ENCODE measurements around the gene SOWAHA.

Gene SOWAHA

DNA sequence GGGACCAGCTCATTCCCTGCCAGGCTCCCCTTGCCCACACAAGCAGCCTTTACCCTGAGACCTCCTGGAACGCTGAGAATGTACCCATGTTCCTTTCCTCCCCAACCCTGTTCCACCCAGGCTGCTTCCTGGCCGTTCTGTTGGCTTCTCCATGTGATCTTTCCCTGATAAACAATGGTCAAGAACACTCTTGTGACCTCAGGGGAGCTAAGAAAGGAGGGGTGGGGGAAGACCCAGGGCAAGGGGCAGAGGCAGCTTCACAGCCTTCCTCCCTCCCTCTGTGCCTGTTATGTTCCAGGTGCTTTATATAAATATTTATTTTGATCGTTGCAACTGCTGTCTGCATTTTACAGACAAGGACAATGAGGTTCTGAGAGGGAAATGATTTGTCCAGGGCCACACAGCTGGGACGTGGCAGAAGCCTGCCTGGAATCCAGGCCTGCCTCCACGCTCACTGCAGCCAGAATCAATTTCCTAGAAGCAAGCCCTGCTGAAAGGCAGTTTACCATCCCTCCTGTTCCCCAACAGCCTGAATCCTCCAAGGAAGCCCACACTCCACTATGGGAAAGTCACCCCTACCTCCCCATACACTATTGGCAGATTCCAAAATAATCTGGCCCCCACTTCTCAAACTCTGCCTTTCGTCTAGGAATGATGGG, 13.5 kb downstream of the SOWAHA start:
- no peak for DNase-seq (ENCODE audit: low read depth)

DNA sequence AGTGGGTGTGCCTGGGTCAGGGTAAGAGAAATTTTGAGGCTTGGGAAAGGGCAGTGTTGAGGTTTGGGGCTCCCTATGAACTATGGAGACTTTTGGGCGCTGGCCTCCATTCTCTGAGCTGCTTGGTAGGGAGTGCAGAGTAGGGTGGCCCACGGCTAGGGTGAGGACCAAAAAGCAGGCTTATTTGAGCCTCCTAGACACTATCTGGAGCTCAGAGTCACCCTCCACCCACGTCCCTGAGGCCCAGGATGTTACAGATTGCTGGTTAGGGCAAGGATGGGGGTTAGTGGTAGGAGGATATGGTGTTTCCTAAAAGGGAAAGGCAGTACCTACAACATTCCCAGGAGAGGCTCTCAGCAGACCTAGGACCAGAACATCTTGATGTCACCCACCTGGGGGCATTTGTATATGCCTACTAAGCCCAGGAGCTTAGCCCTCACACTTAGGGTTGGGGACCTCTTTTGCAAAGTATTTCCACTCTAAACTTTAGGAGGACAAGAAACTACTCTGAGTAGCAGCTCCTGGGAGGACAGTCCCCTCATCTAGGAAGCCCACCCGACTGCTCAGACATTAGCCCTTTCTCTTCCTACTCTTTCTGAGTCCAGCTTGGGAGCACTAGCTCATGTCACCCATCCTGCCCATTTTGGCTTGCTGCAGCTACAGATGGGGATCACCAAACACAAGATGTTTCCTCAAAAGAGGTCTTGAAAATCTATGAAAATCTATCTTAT, 15.0 kb downstream of the SOWAHA start:
- DNase-seq (ENCODE audit: low read depth), result no peak

DNA sequence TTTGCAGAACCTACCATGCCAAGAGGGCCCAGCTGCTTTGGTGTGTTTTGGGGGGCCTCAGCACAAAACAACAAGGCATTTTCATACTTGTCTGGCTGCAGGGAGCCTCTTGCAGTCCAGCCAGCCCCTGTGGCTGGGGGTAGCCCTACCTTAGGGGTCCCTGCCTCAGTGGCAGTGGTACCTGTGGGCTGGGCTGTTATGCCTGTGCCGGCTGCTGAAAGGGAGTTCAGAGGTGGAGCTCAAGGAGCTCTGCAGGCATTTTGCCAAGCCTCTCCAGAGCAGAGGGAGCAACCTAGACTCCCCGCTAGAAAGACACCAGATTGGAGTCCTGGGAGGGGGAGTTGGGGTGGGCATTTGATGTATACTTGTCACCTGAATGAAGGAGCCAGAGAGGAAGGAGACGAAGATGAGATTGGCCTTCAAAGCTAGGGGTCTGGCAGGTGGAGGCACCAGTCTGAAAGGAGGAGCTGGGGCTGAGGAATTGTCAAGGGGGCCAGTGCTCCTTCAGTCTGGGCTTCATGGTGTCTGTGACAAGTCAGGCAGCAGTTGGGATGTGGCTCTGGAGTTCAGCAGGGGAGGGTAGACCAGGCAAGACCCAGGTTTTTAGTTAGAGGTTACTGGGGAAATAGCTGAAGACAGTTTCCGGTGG, 15.9 kb downstream of the SOWAHA start:
- DNase-seq (ENCODE audit: low read depth), result no peak

DNA sequence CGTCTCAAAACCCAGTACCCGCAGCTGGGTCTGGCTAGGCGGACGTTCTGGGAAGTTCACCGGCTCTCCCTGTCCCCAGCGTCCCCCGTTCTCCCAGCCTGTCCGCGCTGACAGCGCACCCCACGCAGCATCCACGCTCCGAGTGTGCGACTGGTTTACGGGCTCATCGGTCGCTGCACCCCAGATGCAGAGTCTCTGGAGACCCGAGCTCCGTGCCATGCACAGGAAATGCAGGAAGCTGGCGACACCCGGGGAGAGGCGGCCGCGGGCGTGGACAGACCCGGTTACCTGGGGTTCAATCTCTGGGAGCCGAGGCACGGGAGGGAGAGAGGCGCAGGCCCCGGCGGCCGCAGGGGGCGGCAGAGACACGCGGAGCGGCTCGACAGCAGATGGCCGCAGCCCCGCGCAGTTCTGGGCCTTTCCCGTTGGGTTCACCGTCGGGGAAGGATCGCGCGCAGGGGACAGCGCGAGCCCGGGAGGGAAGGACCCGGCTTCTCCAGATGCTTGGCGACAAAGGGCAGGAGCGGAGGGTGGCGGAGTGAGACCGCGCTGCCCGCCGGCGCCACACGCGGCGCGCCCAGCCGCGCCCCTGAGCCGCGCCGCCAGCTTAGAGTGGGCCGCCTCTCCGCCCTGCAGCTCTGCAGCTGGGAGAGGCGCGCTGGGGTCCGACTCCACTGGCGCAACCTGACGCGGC, 16.8 kb downstream of the SOWAHA start:
- peak; percentile 69 for DNase-seq (ENCODE audit: low read depth)

DNA sequence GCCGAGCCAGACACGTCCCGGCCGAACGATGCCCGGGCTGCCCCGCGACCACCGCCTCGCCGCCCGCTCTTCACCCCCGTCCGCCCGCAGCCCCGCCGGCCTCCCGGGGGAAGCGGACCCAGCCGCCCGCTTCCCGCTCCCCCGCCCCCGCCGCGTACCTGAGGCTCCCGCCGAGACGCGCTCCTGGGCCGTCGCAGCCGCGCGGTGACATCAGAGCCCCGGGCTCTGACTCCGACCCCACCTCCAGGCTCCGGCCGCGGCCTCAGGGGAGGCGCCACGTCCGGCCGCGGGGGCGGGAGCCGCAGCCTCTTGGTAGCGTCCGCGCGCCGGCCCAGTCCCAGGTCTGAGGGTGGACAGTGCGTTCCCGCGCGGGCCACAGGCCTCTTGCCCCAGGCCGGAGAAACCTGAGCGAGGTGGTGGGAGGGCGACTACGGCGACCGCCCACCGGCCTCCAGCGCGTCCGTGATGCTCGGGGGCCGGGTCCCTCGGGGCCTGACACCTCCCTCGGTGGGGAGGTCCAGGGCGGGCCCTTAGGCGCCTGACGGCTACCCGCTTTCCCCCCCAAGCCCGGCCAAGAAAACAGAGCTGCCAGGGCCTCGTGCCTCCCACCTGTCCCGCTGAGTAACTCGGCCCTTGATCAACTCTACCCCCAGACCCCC, 17.5 kb downstream of the SOWAHA start, which contains the start of gene SHROOM1:
Gene SHROOM1, minus strand, starts transcription at position 212 of the 659 bp plus-strand sequence. CDS start 4,507 bp downstream, outside the sequence.
- peak; percentile 42 for DNase-seq (ENCODE audit: low read depth)

DNA sequence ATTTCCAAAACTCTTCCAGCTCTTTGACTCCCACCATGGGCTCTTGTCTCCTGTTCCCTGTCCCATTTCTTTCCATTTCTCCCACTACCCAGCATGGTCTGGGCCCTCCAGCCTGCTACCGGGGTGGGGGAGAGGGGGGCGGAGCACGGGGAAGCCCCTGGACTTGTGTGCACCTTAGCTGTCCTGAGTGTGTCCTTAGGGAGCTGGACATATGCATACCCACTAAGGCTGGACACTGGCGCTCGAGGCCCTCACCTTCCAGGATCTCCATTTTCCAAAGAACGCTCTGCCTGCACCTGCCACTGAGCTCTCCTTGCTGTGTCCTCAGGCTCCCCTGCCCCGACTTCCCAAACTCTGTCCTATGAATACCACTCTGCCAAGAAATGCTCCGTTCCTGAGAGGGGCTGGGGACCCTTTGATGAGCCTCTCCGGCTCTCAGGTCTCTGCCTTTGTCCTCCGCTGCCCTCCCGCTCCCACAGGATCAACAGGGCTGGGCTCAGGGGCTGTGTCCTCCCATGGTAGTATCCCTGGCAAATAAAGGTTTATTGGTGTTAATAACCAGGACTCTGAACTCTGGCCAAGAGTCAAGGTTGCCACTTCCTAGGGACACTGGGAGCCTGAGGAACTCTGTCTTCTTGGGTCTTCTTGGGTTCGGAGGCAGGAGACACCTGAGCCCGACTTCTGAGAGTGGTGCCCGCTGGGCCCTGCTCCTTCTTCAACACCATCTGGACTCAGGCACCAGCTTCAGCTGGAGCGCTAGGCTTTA, 18.2 kb downstream of the SOWAHA start:
- no peak for DNase-seq (ENCODE audit: low read depth)

DNA sequence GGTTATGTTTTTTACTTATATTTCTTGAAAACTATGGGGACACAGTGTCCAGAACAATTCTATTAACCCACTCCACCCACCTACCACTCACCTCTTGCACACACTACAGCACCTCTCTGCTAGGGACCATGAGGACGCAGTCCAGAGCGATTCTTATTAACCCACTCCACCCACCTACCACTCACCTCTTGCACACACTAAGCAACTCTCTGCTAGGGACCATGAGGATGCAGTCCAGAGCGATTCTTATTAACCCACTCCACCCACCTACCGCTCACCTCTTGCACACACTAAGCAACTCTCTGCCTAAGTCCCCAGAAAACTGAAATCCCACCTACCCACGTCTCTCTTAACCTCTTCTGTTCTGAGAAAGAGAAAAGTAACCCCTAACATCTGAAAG, 19.5 kb downstream of the SOWAHA start:
- no peak for DNase-seq (ENCODE audit: low read depth)

DNA sequence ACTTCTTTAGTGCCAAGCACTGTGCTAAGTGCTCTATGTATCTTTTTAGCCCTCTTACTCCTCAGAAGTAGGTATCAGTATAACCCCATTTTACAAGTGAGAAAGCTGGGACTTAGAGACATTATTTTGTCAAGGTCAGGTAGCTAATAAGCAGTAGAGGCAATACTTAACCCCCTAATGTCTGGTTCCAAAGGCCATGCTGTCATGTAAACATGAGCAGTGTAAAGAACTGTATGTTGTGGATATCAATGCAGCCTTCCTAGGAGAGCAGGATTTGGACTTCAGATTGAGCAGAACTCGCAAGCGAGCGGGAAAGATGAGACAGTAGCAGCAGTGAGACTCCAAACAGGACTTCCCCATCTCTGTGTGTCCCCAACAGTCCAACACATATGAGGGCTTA, 21.0 kb downstream of the SOWAHA start:
- DNase-seq (ENCODE audit: low read depth), result no peak

DNA sequence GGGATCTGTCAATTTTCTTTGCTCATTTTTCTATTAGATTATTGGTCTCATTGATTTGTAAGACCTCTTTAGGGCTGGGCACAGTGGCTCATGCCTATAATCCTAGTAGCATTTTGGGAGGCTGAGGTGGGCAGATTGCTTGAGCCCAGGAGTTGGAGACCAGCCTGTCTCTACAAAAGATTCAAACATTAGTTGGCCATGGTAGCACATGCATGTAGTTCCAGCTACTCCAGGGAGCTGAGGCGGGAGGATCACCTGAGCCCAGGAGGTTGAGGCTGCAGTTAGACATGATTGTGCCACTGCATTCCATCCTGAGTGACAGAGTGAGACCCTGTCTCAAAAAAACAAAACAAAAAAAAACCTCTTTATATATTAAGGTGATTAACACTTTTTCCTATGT, 23.8 kb downstream of the SOWAHA start:
- no peak for DNase-seq (ENCODE audit: low read depth)

DNA sequence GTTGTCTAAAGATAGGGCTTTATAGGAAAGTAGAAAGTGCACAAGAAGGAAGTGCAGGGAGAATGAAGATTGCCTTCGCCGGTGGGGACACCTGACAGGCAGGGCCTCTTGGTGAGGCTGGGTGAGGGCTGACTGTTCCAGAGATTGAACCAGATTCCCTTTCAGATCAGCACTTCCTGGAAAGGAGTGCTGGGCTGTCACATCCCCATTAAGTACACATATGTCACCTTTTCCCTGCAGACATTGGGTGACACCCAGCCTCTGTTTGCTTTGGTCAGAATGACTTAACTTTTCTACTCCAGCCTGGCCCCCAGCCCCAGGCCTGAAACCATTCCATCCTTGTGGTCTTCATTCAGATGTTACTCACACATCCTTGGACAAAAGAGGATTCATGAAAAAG, 24.8 kb downstream of the SOWAHA start:
- DNase-seq (ENCODE audit: low read depth), result no peak

DNA sequence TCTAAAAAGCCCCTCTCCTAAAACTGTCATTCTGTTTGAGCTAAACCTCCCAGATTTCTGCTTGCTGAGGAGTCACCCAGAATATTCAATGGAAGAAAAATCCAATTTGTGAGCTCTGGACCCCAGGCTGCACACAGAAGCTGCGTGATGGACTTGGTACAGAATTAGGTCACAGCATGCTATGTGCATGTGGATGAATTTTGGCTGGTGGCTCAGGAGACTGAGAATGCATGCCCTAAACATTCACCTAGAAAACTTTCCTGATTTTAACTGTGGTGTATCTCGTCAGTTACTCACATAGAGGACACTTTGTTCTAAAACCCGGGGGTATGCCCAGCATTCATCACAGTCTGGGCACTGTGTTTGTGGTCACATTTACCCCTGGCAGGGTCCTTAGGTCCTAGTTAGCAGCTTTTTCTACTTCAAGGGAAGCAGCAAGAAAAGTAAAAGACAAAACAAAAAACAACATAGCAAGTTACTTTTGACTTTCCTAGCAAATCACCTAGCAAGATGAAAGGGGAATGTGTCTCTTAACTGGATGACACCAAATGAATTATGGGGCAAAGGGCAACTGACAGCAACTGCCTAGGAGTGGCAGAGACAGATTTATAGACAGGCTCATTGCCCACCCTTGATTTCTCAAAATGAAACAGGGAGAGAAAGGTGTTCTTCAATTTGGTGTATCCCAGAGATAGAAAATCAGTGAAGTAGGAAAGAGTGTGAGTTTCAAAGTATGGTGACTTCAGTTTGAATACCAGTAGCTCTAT, 25.6 kb downstream of the SOWAHA start:
- DNase-seq (ENCODE audit: low read depth), result no peak

DNA sequence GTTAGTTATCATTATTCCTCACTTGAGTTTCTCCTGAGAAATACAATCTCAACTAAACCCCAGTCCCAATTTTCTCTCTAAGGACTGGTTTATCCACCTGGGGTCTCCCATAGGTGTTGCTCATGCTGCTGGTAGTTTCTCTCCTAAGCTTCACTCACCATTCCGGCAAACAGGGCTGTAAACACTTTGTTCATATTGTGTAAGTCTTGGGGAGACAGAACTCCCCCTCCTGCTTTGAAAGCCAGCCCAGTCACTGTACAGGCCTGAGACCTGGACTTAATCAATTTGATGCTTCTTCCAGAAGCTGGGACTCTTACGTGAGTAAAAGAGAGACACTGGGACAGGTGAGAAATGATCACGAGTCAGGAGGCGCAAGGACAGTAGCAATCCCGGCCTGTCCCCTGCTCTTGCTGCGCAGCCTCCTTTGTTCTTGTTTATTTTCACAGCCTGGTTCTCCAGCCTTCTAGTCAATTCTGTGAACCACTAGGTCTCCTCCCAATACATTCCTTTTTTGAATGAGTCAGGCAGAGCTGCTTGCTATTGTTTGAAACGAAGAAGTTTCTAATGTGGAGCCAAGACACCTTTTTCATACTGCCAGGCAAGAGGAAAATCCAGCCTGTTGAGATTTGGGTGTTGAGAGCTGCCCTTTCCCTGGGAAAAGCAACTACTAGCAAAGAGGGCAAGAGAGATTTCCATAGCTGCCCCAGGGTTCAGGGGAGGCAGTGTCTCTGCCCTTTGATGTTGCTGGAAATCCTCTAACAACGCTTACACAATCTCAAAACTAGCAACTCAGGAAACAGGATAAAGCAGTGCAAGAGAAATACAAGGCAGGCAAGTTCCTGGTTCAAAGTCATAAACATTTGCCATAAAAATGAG, 26.6 kb downstream of the SOWAHA start:
- DNase-seq (ENCODE audit: low read depth), result peak; percentile 93

DNA sequence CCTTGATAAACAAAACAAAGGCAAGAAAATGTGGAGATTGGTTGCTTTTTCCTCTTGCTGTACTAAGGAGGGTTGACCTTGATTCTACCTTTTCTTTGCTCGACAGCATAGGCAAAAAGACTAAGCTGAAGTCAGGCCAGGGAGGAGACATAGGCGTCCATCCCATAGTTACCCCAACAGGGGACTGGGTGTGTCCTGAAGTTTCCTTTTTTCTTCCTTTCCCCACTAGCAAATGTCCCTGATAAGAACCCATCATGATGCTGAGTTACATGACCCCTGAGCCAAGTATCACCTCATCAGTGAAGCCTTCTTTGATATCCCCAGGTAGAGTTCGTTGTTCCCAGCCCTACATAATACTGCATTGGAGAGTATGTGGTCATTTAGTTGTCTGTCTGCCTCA, 27.2 kb downstream of the SOWAHA start:
- DNase-seq (ENCODE audit: low read depth), result no peak

DNA sequence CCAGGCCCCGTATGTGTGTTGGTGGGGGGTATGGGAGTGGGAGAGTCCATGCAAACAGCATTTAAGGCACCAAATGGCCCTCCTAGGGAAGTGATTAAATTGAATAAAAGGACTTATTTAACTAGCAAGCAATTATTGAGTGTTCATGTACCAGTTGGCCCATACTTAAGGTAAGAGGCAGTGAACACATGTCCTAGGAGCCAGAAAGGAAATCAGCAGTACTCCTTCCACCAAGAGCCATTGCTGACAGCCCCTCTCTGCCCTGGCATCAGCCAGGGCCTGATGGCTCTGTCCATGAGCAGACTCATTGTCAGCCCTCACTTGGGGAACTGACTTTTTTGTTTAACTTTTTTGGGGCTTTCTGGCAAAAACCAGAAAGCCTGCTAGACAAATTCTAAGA, 27.8 kb downstream of the SOWAHA start:
- no peak for DNase-seq (ENCODE audit: low read depth)

DNA sequence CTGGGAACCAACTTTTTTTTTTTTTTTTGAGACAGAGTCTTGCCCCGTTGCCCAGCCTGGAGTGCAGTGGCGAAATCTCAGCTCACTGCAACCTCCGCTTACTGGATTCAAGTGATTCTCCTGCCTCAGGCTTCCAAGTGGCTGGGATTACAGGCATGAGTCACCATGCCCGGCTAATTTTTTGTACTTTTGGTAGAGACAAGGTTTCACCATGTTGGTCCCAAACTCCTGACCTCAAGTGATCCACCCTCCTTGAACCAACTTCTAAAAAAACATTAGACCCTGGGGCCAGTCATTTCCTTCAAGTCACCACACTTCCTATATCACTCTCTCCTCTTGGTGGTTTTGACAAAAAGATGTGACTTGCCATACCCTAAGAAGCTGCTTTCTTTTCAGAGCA, 28.2 kb downstream of the SOWAHA start:
- peak; percentile 72 for DNase-seq (ENCODE audit: low read depth)

DNA sequence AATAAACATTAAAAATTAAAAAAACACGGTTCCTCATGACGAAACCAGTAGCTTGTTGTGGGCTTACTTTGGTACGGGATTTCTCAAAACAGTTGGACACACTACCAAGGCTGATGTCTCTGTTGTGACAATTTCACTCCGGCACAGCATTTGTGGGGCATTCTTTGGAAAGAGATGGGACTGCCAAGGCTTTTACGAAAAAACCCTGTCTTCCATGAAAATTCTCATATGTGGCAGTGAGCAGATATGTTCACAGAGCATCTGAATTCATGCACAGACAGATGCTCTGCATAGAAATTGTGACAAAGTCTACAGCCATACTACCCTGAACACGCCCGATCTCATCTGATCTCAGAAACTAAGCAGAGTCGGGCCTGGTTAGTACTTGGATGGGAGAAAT, 35.2 kb downstream of the SOWAHA start:
- DNase-seq (ENCODE audit: low read depth), result no peak

DNA sequence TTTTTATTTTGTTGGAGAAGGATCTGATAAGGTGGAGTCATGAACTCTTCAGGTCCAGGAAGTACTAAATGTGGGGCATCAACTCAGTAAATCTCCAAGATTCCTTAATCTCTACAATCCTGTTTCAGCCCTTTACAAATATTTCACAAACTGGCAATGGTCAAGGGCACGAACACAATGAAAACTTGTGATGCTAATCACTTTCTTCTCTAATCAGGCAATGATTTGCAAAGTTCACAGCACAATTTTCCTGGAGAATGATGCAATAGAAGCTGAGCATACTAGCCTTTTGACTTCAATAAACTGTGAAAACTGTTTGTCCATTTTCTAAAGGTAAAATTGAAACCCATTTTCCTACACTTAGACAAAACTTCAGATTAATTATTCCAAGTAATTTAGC, 36.2 kb downstream of the SOWAHA start:
- no peak for DNase-seq (ENCODE audit: low read depth)

DNA sequence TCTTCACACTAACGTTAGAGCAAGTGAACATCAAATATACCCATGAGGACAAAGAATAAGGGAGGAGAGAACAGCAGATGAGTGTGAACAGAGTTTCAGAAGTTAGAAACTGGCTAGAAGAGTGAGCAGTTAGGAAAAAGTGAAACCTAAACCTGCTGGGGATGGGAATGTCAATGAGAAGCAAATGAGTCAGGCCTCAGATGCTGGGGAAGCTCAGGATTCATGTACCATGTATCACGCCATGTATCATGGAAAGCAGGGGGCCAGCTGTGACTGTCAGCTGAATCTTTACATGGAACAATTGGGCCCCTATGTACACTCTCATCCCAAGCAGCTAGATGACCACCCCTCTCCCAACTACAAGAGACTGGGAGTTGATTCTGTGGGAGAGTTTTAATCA, 37.0 kb downstream of the SOWAHA start:
- peak; percentile 62 for DNase-seq (ENCODE audit: low read depth)

DNA sequence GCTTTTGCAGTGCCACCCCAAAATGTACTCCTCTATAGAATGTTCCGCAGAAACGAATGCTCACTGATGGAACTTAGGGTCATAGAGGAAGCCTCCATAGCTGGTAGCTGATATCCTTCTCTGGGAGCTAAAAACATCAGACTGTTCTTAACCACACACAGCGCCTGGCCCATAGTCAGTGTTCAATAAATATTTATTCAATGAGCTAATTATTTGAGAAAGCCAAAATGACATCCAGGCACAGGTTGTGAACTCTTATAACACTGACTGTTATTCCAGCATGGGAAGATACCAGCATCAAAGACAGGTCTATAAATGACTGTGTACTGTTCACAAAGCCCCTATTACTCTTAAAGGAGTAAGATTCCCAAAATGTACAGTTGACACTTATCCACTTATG, 40.2 kb downstream of the SOWAHA start:
- DNase-seq (ENCODE audit: low read depth), result no peak

DNA sequence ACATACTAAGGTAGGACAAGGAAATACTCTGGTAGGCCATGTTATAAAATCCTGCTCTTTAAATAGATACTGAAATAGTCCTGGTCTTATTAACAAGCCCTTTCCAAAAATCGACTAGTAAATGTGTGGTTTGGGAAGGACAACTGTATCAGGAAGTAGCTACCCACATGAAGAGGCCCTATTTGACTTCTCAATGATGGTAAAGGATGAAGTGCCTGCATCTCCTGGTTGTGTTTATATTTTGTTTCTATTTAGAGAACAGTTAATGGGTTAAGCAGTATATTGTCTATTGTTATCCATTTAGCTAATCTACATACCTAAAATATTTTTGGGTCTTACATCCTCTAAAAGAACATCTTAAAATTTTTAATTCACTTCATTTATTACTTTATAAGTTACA, 40.7 kb downstream of the SOWAHA start:
- DNase-seq (ENCODE audit: low read depth), result no peak

Measured in iris pigment epithelial cell (primary cell).